Astrocyte (in vitro differentiated cells and primary cell): ENCODE data around the gene TPD52L2. TPM values are rescaled to one million over a fixed set of nuclear protein-coding genes. Genes with fewer than 3 reads are reported as not detected.
A peak's percentile ranks its signal among the peaks of the same experiment; 100 is the strongest.
"Not testable (repeated sequence)": the region's sequence is repeated elsewhere in the genome, so short reads cannot be mapped to it uniquely, and the experiment has no call there.

Source experiments
- DNase-seq: peaks from one replicate; pipeline ENCODE4 v3.0.0-alpha.2; 2010; ENCODE audit warnings: low read depth
- FAIRE-seq: peaks from 2 replicates; lab custom pipeline; 2011; peaks lifted over from hg19 to GRCh38; lab: Jason Lieb, UNC
- H2AFZ ChIP-seq: 2 replicates; pipeline ENCODE4 v1.6.0; 2012; ENCODE audit warnings: low read depth, low read length, inconsistent platforms
- H3K27ac ChIP-seq: 2 replicates; pipeline ENCODE4 v1.5.1; 2011; ENCODE audit warnings: low read depth, low read length, inconsistent platforms
- H3K27me3 ChIP-seq: 2 replicates; pipeline ENCODE4 v1.6.0; 2011; ENCODE audit warnings: low read length, inconsistent platforms; ENCODE audit not compliant: insufficient read depth
- H3K36me3 ChIP-seq: 2 replicates; pipeline ENCODE4 v1.5.1; 2011; ENCODE audit warnings: low read length, inconsistent platforms; ENCODE audit not compliant: insufficient read depth
- H3K4me1 ChIP-seq: 2 replicates; pipeline ENCODE4 v1.5.1; 2011; ENCODE audit warnings: low read length, inconsistent platforms; ENCODE audit not compliant: insufficient read depth
- H3K4me2 ChIP-seq: 2 replicates; pipeline ENCODE4 v1.6.0; 2012; ENCODE audit warnings: low read length, inconsistent platforms
- H3K4me3 ChIP-seq: 2 replicates; pipeline ENCODE4 v1.5.1; 2011; ENCODE audit warnings: low read depth, mild to moderate bottlenecking, low read length, inconsistent platforms; ENCODE audit not compliant: insufficient read depth
- H3K79me2 ChIP-seq: 2 replicates; pipeline ENCODE4 v1.6.0; 2012; ENCODE audit warnings: mild to moderate bottlenecking, low read length, inconsistent platforms; ENCODE audit not compliant: insufficient read depth
- H3K9ac ChIP-seq: 2 replicates; pipeline ENCODE4 v1.6.0; 2012; ENCODE audit warnings: mild to moderate bottlenecking, low read length, inconsistent platforms
- H3K9me3 ChIP-seq: 2 replicates; pipeline ENCODE4 v1.5.1; 2012; ENCODE audit warnings: low read depth, mild to moderate bottlenecking, low read length, inconsistent platforms; ENCODE audit not compliant: insufficient read depth
- H4K20me1 ChIP-seq: 2 replicates; pipeline ENCODE4 v1.6.0; 2012; ENCODE audit warnings: low read length, inconsistent platforms; ENCODE audit not compliant: insufficient read depth
- H3K27ac Mint-ChIP-seq: one replicate; pipeline ENCODE4 v1.8.0; 2021; ENCODE audit warnings: mild to moderate bottlenecking, mixed read lengths; ENCODE audit not compliant: unreplicated experiment
- H3K27me3 Mint-ChIP-seq: one replicate; pipeline ENCODE4 v1.8.0; 2021; ENCODE audit warnings: low read depth, mixed read lengths; ENCODE audit not compliant: unreplicated experiment
- H3K36me3 Mint-ChIP-seq: one replicate; pipeline ENCODE4 v1.8.0; 2021; ENCODE audit warnings: low read depth, mixed read lengths; ENCODE audit not compliant: unreplicated experiment
- H3K4me1 Mint-ChIP-seq: one replicate; pipeline ENCODE4 v1.8.0; 2021; ENCODE audit warnings: low read depth, mixed read lengths; ENCODE audit not compliant: unreplicated experiment
- H3K4me3 Mint-ChIP-seq: one replicate; pipeline ENCODE4 v1.8.0; 2021; ENCODE audit warnings: mild to moderate bottlenecking, moderate library complexity, mixed read lengths; ENCODE audit not compliant: unreplicated experiment
- H3K9me3 Mint-ChIP-seq: one replicate; pipeline ENCODE4 v1.8.0; 2021; ENCODE audit warnings: mild to moderate bottlenecking, mixed read lengths; ENCODE audit not compliant: unreplicated experiment
- CTCF ChIP-seq: IDR thresholded peaks from 2 replicates; pipeline ENCODE4 v1.5.1; 2011; ENCODE audit warnings: low read depth, mild to moderate bottlenecking, inconsistent platforms, low read length, moderate library complexity; ENCODE audit not compliant: insufficient read depth
- EZH2 ChIP-seq: IDR thresholded peaks from 2 replicates; pipeline ENCODE4 v1.6.1; 2012; ENCODE audit warnings: mild to moderate bottlenecking, low read length, inconsistent platforms; ENCODE audit not compliant: insufficient read depth
- total RNA-seq: library from RNA; stranded (reverse); gene quantifications from 2 replicates; pipeline ENCODE4 v1.2.1, GENCODE V29; 2021

TPD52L2 gene
- total RNA-seq, 1 donor from 2014 or later: 145 TPM

DNA sequence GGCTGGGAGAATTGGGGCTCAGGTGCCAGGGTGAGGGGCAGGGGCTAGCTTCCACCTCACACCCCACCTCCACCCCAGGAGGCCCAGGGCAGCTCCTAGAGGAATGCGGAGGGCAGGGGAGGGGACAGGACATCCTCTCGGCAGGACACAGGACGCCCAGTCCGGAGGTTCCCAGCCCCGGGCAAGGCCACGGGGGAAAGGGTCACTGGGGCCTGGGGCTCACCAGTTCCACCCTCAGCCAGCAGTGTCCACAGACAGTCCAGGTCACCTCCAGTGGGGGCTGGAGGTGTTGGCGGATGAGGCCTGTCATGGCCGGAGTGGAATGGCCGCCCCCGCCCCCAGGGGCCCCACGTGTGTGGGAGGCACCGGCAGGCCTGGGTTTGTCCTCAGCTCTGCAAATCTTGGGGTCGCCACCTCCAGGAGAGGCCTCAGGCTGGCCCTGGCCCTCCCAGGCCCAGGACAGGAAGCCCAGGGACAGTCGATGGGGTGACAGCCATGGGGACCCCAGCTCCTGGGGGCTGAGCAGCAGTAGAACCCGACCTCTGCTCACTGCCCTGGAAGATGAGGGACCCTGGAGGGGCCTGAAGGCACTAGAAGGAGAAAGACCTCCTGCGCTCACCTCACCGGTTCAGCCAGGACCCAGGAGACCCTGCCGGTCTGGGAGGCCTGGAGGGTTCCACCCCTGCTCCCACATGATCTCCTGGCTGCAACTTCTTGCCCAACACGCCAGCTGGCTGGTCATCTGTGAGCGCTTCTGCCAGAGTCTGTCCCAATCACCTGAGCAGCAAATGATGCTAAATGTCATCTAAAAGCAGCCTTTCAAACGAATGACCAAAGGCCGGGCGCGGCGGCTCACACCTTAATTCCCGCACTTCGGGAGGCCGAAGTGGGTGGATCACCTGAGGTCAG lies 16.8 kb upstream of the TPD52L2 start:
- no peak for FAIRE-seq
- no peaks in the 10 kb centered on the region for H3K27me3 ChIP-seq
- no peaks in the 10 kb centered on the region for H3K79me2 ChIP-seq
- H3K27ac Mint-ChIP-seq: no peak overlapping the region
- peak overlapping the region; percentile 70 for H2AFZ ChIP-seq
- no peaks in the 10 kb centered on the region for H4K20me1 ChIP-seq
- H3K4me1 Mint-ChIP-seq: peaks cover 2% of the 10 kb centered on the region
- peaks cover 20% of the 10 kb centered on the region for H3K4me1 ChIP-seq
- DNase-seq: no peak
- no peak overlapping the region for H3K9ac ChIP-seq
- TF ChIP-seq EZH2: no peak
- no peak for TF ChIP-seq CTCF
- H3K4me3 Mint-ChIP-seq: no peak overlapping the region
- H3K4me3 ChIP-seq: no peak overlapping the region
- H3K36me3 ChIP-seq: no peaks in the 10 kb centered on the region
- H3K36me3 Mint-ChIP-seq: no peaks in the 10 kb centered on the region
- H3K4me2 ChIP-seq: peak overlapping the region; percentile 61
- H3K9me3 ChIP-seq: no peaks in the 10 kb centered on the region
- H3K27me3 Mint-ChIP-seq: peaks cover 6% of the 10 kb centered on the region
- no peak overlapping the region for H3K27ac ChIP-seq
- H3K9me3 Mint-ChIP-seq: no peaks in the 10 kb centered on the region

GRCh38 chr20:63850689-63851547 lies 14.2 kb upstream of the TPD52L2 start:
- H4K20me1 ChIP-seq: no peaks in the 10 kb centered on the region
- no peak overlapping the region for H3K27ac Mint-ChIP-seq

GRCh38 chr20:63851548-63851943 lies 13.5 kb upstream of the TPD52L2 start:
- H3K9me3 Mint-ChIP-seq, H3K4me3 Mint-ChIP-seq, H3K27ac Mint-ChIP-seq: not testable (repeated sequence)

More at GRCh38 chr20:63850689-63851547, 14.2 kb upstream of the TPD52L2 start:
- Mint-ChIP-seq H3K4me3 (peak overlapping the region; percentile 9), H3K36me3 (no peaks in the 10 kb centered on the region), H3K27me3 (no peaks in the 10 kb centered on the region), H3K4me1 (peaks cover 2% of the 10 kb centered on the region), H3K9me3 (no peaks in the 10 kb centered on the region)
- no peak for FAIRE-seq
- no peak overlapping the region for H3K27ac ChIP-seq
- no peak overlapping the region for H3K4me3 ChIP-seq
- H3K9ac ChIP-seq: no peak overlapping the region
- no peak overlapping the region for H2AFZ ChIP-seq
- H3K27me3 ChIP-seq: peaks cover 4% of the 10 kb centered on the region
- no peak for DNase-seq
- H3K4me2 ChIP-seq: no peak overlapping the region
- no peaks in the 10 kb centered on the region for H3K36me3 ChIP-seq
- H3K9me3 ChIP-seq: no peaks in the 10 kb centered on the region
- peaks cover 39% of the 10 kb centered on the region for H3K4me1 ChIP-seq
- TF ChIP-seq EZH2 (no peak), CTCF (no peak)
- no peaks in the 10 kb centered on the region for H3K79me2 ChIP-seq

DNA sequence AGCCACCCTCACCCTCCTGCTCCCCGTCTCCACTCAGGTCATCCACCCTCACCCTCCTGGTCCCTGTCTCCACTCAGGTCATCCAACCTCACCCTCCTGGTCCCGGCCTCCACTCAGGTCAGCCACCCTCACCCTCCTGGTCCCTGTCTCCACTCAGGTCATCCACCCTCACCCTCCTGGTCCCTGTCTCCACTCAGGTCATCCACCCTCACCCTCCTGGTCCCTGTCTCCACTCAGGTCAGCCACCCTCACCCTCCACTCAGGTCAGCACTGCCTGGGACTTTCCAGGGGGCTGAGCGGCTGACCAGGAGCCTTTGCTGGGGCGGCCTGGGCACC lies 11.4 kb upstream of the TPD52L2 start:
- H3K36me3 ChIP-seq, H3K27me3 ChIP-seq, H3K4me2 ChIP-seq, H3K9me3 Mint-ChIP-seq, H3K4me1 Mint-ChIP-seq, H2AFZ ChIP-seq, H4K20me1 ChIP-seq, H3K36me3 Mint-ChIP-seq, DNase-seq, H3K27ac Mint-ChIP-seq, H3K27me3 Mint-ChIP-seq, H3K79me2 ChIP-seq, FAIRE-seq, H3K4me3 ChIP-seq, H3K9me3 ChIP-seq, H3K9ac ChIP-seq, H3K4me3 Mint-ChIP-seq, H3K27ac ChIP-seq: not testable (repeated sequence)
- peaks cover 28% of the 10 kb centered on the region for H3K4me1 ChIP-seq

More at GRCh38 chr20:63851548-63851943, 13.5 kb upstream of the TPD52L2 start:
- DNase-seq, FAIRE-seq, H3K79me2 ChIP-seq, H3K4me1 Mint-ChIP-seq, H2AFZ ChIP-seq, H4K20me1 ChIP-seq, H3K27me3 Mint-ChIP-seq, H3K9me3 ChIP-seq, H3K4me3 ChIP-seq, H3K36me3 ChIP-seq, H3K9ac ChIP-seq, H3K27ac ChIP-seq, H3K4me2 ChIP-seq, H3K36me3 Mint-ChIP-seq, H3K27me3 ChIP-seq: not testable (repeated sequence)
- peaks cover 33% of the 10 kb centered on the region for H3K4me1 ChIP-seq
